ENCODE measurements around the gene AOPEP. TPM values are rescaled to one million over a fixed set of nuclear protein-coding genes. Genes with fewer than 3 reads are reported as not detected.

AOPEP gene
- total and polyA plus RNA-seq, 12 donors = 110 to 250 (median 161) TPM

GRCh38 chr9:95009459-95009858 lies 283.0 kb downstream of the AOPEP start:
- Histone ChIP-seq H3K27ac (peak overlapping the region in 8 of 10 donors; percentile 96 to 100 (median 99)), H3K4me3 (peak overlapping the region in 7 of 10 donors; percentile 68 to 91 (median 80)), H3K4me1 (peaks cover 0 to 78% (median 40%) of the 10 kb centered on the region in 9 donors), H3K9me3 (no peaks in the 10 kb centered on the region), H3K27me3 (peaks cover 0 to 15% (median 0%) of the 10 kb centered on the region in 7 donors), H3K36me3 (peaks cover 0 to 61% (median 5%) of the 10 kb centered on the region in 9 donors)
- DNase-seq (no peak), ATAC-seq (peak in 4 of 8 donors; percentile 11 to 58 (median 16))
- 54 to 56% methylated on average over 5 of the region's 5 CpGs for WGBS, 2 donors
- intact Hi-C loops (cut with DNase I) = loop anchor here in 9 of 10 donors (5.0 to 10.0 kb wide), 7 partner anchors 38 to 227 kb away; no protein-coding TSS in a partner anchor
- no peak for TF ChIP-seq CTCF (IDR thresholded peaks at IDR 0.05)

GRCh38 chr9:95010431-95010838 lies 283.9 kb downstream of the AOPEP start:
- peaks cover 0 to 9% (median 0%) of the 10 kb centered on the region in 7 donors for H3K27me3 ChIP-seq
- H3K4me1 ChIP-seq = peaks cover 0 to 88% (median 49%) of the 10 kb centered on the region in 9 donors

GRCh38 chr9:95012035-95012708 lies 285.7 kb downstream of the AOPEP start:
- Histone ChIP-seq H3K4me3 (peak overlapping the region in 2 of 10 donors; percentile 1 to 9), H3K27ac (peak overlapping the region in 7 of 10 donors; percentile 2 to 100 (median 99)), H3K4me1 (peaks cover 0 to 99% (median 63%) of the 10 kb centered on the region in 9 donors), H3K36me3 (peaks cover 0 to 88% (median 20%) of the 10 kb centered on the region in 9 donors), H3K27me3 (no peaks in the 10 kb centered on the region), H3K9me3 (no peaks in the 10 kb centered on the region)
- no peak for TF ChIP-seq CTCF (IDR thresholded peaks at IDR 0.05)
- 51 to 53% methylated on average over 7 of the region's 7 CpGs for WGBS, 2 donors
- ATAC-seq = no peak
- no peak for DNase-seq
- intact Hi-C loops (cut with DNase I) = loop anchor here in 1 of 10 donors (10.0 kb wide), 2 partner anchors 73 to 227 kb away; no protein-coding TSS in a partner anchor

More at GRCh38 chr9:95010431-95010838, 283.9 kb downstream of the AOPEP start:
- Histone ChIP-seq H3K4me3 (peak overlapping the region in 3 of 10 donors; percentile 6 to 80 (median 68)), H3K27ac (peak overlapping the region in 7 of 10 donors; percentile 96 to 100 (median 99)), H3K36me3 (peaks cover 0 to 71% (median 5%) of the 10 kb centered on the region in 9 donors), H3K9me3 (no peaks in the 10 kb centered on the region)
- intact Hi-C loops (cut with DNase I) = loop anchor here in 1 of 10 donors (10.0 kb wide), 2 partner anchors 74 to 226 kb away; no protein-coding TSS in a partner anchor
- ATAC-seq (no peak), DNase-seq (no peak)
- WGBS, 2 donors = 66 to 72% methylated on average over 5 of the region's 5 CpGs
- no peak for TF ChIP-seq CTCF (IDR thresholded peaks at IDR 0.05)

- no peaks in the 10 kb centered on the region for H3K27me3 ChIP-seq
- ATAC-seq (no peak), DNase-seq (no peak)
- intact Hi-C loops (cut with DNase I) = loop anchor here in 1 of 10 donors (10.0 kb wide), 2 partner anchors 72 to 228 kb away; no protein-coding TSS in a partner anchor
- H3K4me3 ChIP-seq = peak overlapping the region in 1 of 10 donors; percentile 1
- peak overlapping the region in 5 of 10 donors; percentile 2 to 100 (median 26) for H3K27ac ChIP-seq
- H3K9me3 ChIP-seq = no peaks in the 10 kb centered on the region
- H3K4me1 ChIP-seq = peaks cover 3 to 99% (median 71%) of the 10 kb centered on the region in 9 donors
- peaks cover 0 to 92% (median 26%) of the 10 kb centered on the region in 9 donors for H3K36me3 ChIP-seq
- no peak for TF ChIP-seq CTCF (IDR thresholded peaks at IDR 0.05)
- 45 to 58% methylated on average over 3 of the region's 3 CpGs for WGBS, 2 donors
Measured at GRCh38 chr9:95012902-95013301, 286.4 kb downstream of the AOPEP start.
